Stimulated activated CD4-positive, alpha-beta T cell treated with anti-CD3 and anti-CD28 coated beads, Interleukin-2, amount 100 ng/mL, for 24 hours (primary cell): ENCODE data around the gene SPATS2.
"Not testable (repeated sequence)": the region's sequence is repeated elsewhere in the genome, so short reads cannot be mapped to it uniquely, and the experiment has no call there.

Experiments used
- DNase-seq, 2 donors: peaks; one replicate each; pipeline ENCODE4 v3.0.0-alpha.2; 2020

The SPATS2 gene

GRCh38 chr12:49357103-49357678 lies 10.1 kb upstream of the SPATS2 start:
- DNase-seq = no peak

- DNase-seq = peak in 1 of 2 donors; percentile 51
Observed at GRCh38 chr12:49358483-49359141, 8.7 kb upstream of the SPATS2 start.

- DNase-seq = no peak
Observed at GRCh38 chr12:49359671-49360070, 7.6 kb upstream of the SPATS2 start.

- DNase-seq = no peak
Observed at GRCh38 chr12:49362077-49362476, 5.2 kb upstream of the SPATS2 start.

GRCh38 chr12:49364989-49365388 lies 2.3 kb upstream of the SPATS2 start:
- DNase-seq = no peak

GRCh38 chr12:49365542-49365941 lies 1.7 kb upstream of the SPATS2 start:
- no peak for DNase-seq

GRCh38 chr12:49366096-49366651 lies 1.1 kb upstream of the SPATS2 start:
- DNase-seq = peak in 1 of 2 donors; percentile 31

- peak; percentile 86 to 95 for DNase-seq
Observed at GRCh38 chr12:49366652-49367380, 446 bp upstream of the SPATS2 start.

- no peak for DNase-seq
Observed at GRCh38 chr12:49368240-49368600, 958 bp downstream of the SPATS2 start.

GRCh38 chr12:49369411-49370145 lies 2.3 kb downstream of the SPATS2 start:
- DNase-seq = peak; percentile 26 to 33

GRCh38 chr12:49370539-49370938 lies 3.3 kb downstream of the SPATS2 start:
- DNase-seq = no peak

GRCh38 chr12:49375406-49375805 lies 8.1 kb downstream of the SPATS2 start:
- no peak for DNase-seq

GRCh38 chr12:49377386-49377785 lies 10.1 kb downstream of the SPATS2 start:
- no peak for DNase-seq

- DNase-seq = not testable (repeated sequence)
Observed at GRCh38 chr12:49380184-49380583, 12.9 kb downstream of the SPATS2 start.

GRCh38 chr12:49388682-49389386 lies 21.6 kb downstream of the SPATS2 start:
- peak; percentile 61 to 67 for DNase-seq

- DNase-seq = no peak
Observed at GRCh38 chr12:49389387-49389703, 22.1 kb downstream of the SPATS2 start.

GRCh38 chr12:49397000-49397399 lies 29.7 kb downstream of the SPATS2 start:
- DNase-seq = no peak

- no peak for DNase-seq
Observed at GRCh38 chr12:49400304-49400703, 33.0 kb downstream of the SPATS2 start.

- no peak for DNase-seq
Observed at GRCh38 chr12:49403971-49404450, 36.7 kb downstream of the SPATS2 start.

GRCh38 chr12:49404956-49405355 lies 37.7 kb downstream of the SPATS2 start:
- DNase-seq = no peak

- no peak for DNase-seq
Observed at GRCh38 chr12:49410818-49411217, 43.6 kb downstream of the SPATS2 start.

GRCh38 chr12:49413010-49413409 lies 45.7 kb downstream of the SPATS2 start:
- DNase-seq = no peak

- DNase-seq = no peak
Observed at GRCh38 chr12:49413796-49414195, 46.5 kb downstream of the SPATS2 start.
